IPS-18c (cell line): ENCODE data around the gene SIN3A.
"Not testable (repeated sequence)": the region's sequence is repeated elsewhere in the genome, so short reads cannot be mapped to it uniquely, and the experiment has no call there.

Experiments
- H3K4me3 ChIP-seq: 2 replicates; pipeline ENCODE4 v1.7.0; 2013; ENCODE audit warnings: low read depth, mild to moderate bottlenecking, low read length, moderate library complexity; ENCODE audit not compliant: insufficient read depth
- H3K9me3 ChIP-seq: one replicate; pipeline ENCODE4 v1.6.1; 2013; ENCODE audit warnings: mild to moderate bottlenecking, low read length, moderate library complexity; ENCODE audit not compliant: control insufficient read depth, insufficient read depth

Gene SIN3A

GRCh38 chr15:75420698-75421097 is 30.8 kb downstream of the SIN3A start:
- Histone ChIP-seq H3K9me3 (peaks cover 2% of the 10 kb centered on the region), H3K4me3 (no peak overlapping the region)

DNA sequence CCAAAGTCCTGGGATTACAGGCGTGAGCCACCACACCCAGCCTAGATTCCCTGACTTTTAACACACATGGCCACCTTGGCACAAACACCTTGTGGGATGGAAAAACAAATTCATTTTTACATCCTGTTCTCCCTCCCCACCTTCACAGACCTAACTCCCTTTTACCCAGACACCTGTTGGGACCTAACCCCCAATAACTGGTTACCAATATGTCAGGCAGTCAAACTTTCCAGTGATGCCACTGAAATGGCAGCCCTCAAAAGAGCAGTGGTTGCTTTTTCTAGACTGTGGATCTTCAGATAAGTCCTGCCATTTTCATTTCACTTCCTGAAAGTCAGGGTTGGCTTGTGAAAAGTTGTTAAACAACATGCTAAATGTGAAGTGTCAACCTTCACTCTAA is 34.9 kb downstream of the SIN3A start:
- no peak overlapping the region for H3K4me3 ChIP-seq
- no peaks in the 10 kb centered on the region for H3K9me3 ChIP-seq

- Histone ChIP-seq H3K4me3 (no peak overlapping the region), H3K9me3 (no peaks in the 10 kb centered on the region)
Observed at GRCh38 chr15:75410196-75410595, 41.3 kb downstream of the SIN3A start.

DNA sequence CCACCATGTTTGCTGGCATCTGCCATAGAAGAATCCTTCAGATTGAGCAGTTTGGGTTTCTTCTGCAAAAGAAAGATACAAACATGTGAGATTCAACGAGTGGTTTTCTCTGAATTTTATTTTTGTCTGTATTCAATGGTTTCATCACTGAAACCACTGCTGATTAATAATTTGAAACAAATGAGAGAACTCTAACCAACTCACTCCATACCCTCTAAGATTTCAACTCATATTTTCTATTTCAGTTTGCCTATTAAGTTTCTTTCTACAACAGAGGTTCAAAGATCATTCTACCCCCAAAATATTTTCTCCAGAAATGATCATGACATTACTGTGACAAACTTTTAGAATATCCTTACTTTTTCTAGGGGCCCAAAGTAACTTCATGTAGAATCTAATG is 44.4 kb downstream of the SIN3A start:
- Histone ChIP-seq H3K4me3 (no peak overlapping the region), H3K9me3 (no peaks in the 10 kb centered on the region)

GRCh38 chr15:75403892-75404291 is 47.6 kb downstream of the SIN3A start:
- H3K4me3 ChIP-seq = no peak overlapping the region
- no peaks in the 10 kb centered on the region for H3K9me3 ChIP-seq

DNA sequence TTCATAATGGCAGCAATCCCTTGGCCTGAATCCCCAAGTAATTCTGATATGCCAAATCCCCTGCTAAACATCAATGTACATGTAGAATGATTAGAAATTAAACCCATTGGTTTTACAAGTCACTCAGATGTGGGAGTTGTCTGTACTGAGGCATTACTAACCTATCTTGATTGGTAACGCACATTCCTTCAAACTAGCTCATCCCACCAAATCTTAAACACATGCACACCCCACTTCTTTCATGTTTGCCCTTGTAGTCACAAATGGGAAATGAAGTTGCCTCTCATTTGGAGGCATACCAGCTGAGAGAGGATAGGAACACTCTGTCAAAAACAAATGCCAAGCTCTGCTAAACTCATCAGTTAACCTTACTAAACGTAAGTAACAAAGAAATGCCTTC is 54.0 kb downstream of the SIN3A start:
- no peaks in the 10 kb centered on the region for H3K9me3 ChIP-seq
- H3K4me3 ChIP-seq = no peak overlapping the region

GRCh38 chr15:75389791-75390382 is 61.6 kb downstream of the SIN3A start:
- no peak overlapping the region for H3K4me3 ChIP-seq
- no peaks in the 10 kb centered on the region for H3K9me3 ChIP-seq

- not testable (repeated sequence) for H3K9me3 ChIP-seq, H3K4me3 ChIP-seq
Observed at GRCh38 chr15:75383986-75384385, 67.5 kb downstream of the SIN3A start.

DNA sequence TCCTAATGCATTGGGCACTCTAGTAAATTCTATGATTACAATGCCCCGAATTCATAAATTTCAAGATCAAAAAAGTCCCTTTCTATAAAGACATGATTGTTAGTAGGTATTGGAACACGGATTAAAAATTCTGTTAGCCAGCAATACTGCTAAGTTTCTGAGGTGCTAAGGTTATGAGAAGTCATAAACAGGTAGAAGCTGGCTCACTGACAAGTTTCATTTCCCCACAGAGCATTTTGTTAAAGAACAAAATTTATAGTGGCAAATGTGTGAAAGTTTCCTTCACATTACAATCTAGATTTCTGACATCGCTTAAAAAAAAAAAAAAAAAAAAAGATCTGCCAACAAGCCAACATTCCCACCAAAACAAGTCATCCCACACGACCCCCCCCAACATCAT is 70.7 kb downstream of the SIN3A start:
- Histone ChIP-seq H3K4me3 (no peak overlapping the region), H3K9me3 (no peaks in the 10 kb centered on the region)

DNA sequence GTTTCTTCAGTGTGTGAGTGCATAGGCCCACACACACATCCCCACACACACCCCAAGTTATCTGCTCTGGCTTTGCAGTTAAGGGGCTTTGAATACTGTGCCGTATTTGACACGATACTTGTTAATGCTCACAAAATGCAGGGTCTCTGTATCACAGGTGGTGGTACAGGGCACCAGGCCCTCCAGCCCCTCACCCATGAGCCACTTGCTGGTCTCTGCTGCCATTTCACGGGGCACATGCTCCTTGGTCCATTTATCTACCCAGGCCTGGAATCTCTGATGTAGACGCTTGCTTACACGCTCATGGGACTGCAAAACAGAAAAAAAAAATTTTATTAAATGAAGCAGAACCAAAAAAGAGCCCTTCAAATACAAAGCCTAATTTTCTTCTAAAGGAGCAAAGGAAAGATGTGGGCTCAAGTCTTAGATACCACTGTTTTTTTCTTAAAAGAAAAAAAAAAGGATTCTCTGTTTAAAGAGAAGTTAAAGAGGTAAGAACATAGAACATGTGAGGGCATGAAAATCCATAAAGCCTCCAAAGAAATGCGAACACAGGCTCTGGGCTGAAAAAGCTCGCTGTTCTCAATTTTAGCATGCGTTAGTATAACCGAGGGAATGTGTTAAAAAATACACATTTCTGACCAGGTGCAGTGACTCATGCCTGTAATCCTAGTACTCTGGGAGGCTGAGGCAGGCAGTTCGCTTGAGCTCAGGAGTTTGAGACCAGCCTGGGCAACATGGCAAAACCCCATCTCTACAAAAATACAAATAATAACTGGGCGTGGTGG is 79.4 kb downstream of the SIN3A start:
- no peak overlapping the region for H3K4me3 ChIP-seq
- peaks cover 3% of the 10 kb centered on the region for H3K9me3 ChIP-seq

DNA sequence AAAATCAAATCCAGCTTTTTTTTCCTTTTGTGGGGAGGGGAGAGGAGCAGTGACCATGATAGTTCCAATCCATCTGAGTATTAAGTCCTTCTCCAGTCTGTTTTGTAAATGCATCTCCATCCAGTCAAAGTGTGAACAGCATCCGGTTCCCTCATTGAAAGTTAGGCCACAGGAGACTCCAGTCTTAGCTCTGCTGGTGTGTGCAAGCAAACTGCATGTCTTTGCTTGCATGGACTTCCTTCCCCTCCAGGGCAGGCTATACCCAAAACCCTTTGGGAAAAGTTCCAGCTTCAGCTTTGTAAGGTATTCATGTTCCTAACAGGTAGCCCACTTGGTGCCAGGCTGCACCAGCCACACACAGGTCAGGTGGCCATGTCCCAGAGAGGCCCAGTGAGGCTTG is 80.0 kb downstream of the SIN3A start:
- H3K4me3 ChIP-seq = no peak overlapping the region
- H3K9me3 ChIP-seq = peaks cover 3% of the 10 kb centered on the region

GRCh38 chr15:75369897-75370581 is 81.5 kb downstream of the SIN3A start:
- Histone ChIP-seq H3K4me3 (0 out of 2 replicates have a peak overlapping the region, but pooled peaks have one; percentile 86), H3K9me3 (peaks cover 2% of the 10 kb centered on the region)

GRCh38 chr15:75368689-75369239 is 82.7 kb downstream of the SIN3A start:
- peak overlapping the region; percentile 86 for H3K4me3 ChIP-seq

GRCh38 chr15:75367913-75368688 is 83.4 kb downstream of the SIN3A start, which contains the start of gene MAN2C1:
Gene MAN2C1, minus strand, starts transcription at chr15:75368607. Its CDS starts 24 bp downstream, at chr15:75368583.
- Histone ChIP-seq H3K4me3 (peak within 1 kb of the TSS; percentile 86), H3K9me3 (no peaks in the 10 kb centered on the region)

More at GRCh38 chr15:75368689-75369239, 82.7 kb downstream of the SIN3A start:
- H3K9me3 ChIP-seq = no peaks in the 10 kb centered on the region

DNA sequence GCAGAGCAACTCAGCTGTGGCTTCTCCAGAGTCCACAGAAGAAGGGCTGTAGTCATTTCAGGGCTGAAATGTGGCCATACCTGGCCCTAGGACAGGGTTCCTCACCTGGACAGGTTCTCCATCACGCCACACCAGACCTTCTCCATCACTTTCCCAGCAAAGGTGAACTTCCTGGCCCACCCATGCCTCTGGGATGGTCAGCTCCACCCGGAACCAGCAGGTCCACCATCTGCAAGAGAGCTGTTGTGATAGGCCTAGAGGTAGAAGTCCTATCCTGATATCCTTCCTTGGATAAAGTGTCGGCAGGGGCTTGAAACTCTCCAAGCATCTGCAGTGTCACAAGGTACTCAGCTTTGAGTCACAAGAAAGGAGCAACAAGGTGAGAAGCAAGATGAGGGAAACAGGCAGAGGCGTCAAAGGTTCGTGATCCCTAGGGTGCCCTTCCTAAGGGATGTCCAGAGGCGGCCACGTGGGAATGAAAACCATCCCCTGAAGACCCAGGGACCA is 84.0 kb downstream of the SIN3A start:
- H3K4me3 ChIP-seq = peak overlapping the region; percentile 86; the same call in 1 of the 2 replicates
- H3K9me3 ChIP-seq = no peaks in the 10 kb centered on the region

GRCh38 chr15:75367006-75367405 is 84.5 kb downstream of the SIN3A start:
- no peaks in the 10 kb centered on the region for H3K9me3 ChIP-seq
- H3K4me3 ChIP-seq = no peak overlapping the region

DNA sequence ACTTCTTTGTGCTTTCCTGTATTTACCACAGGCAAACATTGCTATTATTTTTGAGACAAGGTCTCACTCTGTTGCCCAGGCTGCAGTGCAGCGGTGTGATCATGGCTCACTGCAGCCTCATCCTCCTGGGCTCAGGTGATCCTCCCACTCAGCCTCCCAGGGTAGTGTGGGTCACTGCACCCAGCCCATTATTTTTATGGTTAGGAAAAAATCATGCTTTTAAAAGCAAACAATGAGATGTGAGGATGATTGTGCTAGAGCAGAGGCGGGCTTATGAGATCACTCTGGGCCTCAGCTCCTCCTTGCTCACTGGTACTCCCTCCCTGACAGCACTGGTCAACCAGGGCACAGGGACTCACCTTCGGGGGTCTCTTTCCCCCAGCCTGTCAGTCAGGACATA is 85.3 kb downstream of the SIN3A start:
- no peak overlapping the region for H3K4me3 ChIP-seq
- H3K9me3 ChIP-seq = no peaks in the 10 kb centered on the region
